GM21381 (cell line): ENCODE measurements around the gene IMP4.
"Not testable (repeated sequence)": the region's sequence is repeated elsewhere in the genome, so short reads cannot be mapped to it uniquely, and the experiment has no call there.

Source experiments
- ATAC-seq: cut with Tn5 transposase; IDR thresholded peaks from one replicate; pipeline ENCODE4 v1.9.1; 2021; ENCODE audit warnings: mild to moderate bottlenecking, moderate library complexity; ENCODE audit not compliant: unreplicated experiment

Gene IMP4, protein sequence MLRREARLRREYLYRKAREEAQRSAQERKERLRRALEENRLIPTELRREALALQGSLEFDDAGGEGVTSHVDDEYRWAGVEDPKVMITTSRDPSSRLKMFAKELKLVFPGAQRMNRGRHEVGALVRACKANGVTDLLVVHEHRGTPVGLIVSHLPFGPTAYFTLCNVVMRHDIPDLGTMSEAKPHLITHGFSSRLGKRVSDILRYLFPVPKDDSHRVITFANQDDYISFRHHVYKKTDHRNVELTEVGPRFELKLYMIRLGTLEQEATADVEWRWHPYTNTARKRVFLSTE

DNA sequence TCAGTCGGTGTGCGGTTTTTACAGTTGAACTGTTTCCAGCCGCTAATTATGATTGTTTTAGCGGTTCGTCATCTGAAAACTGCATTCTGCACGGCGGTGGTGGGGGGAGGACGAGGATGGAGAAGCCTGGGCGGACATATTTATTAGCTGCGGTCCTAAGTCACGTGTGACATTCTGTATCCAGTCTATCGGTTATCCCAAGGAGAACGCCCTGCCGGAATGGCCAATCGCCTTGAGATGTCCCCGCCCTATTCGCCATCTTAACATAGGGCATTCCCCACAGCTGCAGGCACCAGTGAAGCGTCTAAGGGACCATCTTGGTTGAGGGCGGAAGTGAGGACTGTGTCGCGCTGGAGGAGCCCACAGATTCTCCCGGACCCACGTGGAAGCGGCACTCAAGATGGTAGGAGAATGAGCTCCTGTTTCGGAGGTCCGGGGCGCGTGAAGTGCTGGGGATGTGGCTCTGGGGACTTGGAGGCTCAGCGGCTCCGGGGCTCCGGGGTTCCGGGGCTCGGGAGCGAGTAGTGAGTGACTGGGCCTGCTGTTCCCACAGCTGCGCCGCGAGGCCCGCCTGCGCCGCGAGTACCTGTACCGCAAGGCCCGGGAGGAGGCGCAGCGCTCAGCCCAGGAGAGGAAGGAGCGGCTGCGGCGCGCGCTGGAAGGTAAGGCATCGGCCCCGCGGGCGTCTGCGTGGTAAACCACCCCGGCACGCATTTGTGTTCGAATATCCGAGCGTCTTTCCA, at the start of gene IMP4:
IMP4 (plus strand) TSS at position 365 of the 743 bp plus-strand sequence; CDS start at position 401, 36 bp downstream.
- peak; percentile 84 for ATAC-seq

- no peak for ATAC-seq
These were observed 42.3 kb upstream of the IMP4 start for GRCh38 chr2:130300258-130300969.

- no peak for ATAC-seq
These were observed 41.7 kb upstream of the IMP4 start for GRCh38 chr2:130300970-130301348.

- no peak for ATAC-seq
These were observed 40.4 kb upstream of the IMP4 start for GRCh38 chr2:130302164-130302886.

DNA sequence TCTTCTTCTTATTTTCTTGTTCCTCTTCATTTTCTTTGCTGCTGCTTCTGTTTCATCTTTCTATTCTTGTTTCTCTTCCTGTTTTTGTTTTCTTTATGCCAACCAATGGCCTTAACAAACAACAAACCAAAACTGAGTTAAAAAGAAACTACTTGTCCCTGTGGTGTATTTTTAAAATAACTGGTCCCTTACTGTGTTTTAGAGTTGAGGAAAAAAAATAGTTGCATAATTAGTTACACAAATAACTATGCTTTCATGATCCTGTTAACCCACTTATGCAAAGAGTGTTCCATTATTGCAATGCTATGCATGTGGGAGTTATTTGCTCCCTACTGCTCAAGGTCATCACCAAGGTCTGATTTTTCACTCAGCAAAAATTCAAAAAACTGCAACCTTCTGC, 39.5 kb upstream of the IMP4 start:
- ATAC-seq = peak; percentile 62

GRCh38 chr2:130304726-130305125, 38.0 kb upstream of the IMP4 start:
- no peak for ATAC-seq

GRCh38 chr2:130307850-130308249, 34.8 kb upstream of the IMP4 start:
- ATAC-seq = no peak

- ATAC-seq = no peak
These were observed 31.8 kb upstream of the IMP4 start for GRCh38 chr2:130310881-130311280.

DNA sequence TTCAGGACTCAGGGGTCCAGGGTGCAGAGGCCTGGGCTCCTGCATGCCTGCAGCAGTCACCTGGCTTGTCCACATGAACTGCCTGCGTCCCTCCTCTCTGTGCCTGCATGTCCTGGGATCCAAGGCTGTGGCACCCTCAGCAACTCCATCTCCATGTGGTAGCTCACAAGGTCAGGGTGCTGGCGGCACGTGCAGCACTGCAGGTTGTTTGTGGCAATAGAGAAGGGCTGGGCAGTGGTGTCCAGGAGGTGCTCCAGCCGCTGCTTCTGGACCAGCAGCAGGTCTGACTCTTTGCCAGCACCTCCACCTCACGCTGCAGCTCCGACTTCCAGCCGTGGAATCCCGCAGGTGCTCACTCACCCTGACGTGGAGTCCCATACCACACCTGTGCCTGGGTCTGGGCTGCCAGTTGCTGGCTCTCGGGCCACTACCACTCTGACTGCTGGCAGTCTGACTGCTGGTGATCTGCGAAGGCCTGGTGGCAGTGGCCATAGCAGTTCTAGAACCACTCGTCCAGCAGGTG, 28.8 kb upstream of the IMP4 start:
- ATAC-seq = no peak

DNA sequence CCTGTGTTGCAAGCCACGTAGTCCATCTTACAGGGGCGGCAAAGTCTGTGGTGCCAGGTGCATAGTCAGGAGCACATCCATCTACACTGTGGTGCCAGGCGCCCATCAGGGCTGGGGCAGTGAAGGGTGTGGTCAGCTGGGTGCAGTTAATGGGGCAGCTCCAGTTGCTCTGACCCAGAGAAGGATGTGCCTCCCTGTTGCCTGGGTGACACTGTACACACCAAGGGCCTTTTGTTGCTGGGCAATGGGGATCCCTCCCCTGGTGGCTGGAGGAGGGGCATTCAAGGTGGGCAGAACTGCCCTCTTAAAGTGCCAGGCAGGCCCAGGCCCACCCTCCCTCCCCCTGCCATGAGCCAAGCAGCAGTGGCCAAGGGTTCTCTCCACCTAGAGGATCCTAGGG, 28.3 kb upstream of the IMP4 start:
- ATAC-seq = no peak

GRCh38 chr2:130316596-130316995, 26.1 kb upstream of the IMP4 start:
- no peak for ATAC-seq

GRCh38 chr2:130318906-130319305, 23.8 kb upstream of the IMP4 start:
- ATAC-seq = no peak

GRCh38 chr2:130319536-130319935, 23.2 kb upstream of the IMP4 start:
- ATAC-seq = no peak

DNA sequence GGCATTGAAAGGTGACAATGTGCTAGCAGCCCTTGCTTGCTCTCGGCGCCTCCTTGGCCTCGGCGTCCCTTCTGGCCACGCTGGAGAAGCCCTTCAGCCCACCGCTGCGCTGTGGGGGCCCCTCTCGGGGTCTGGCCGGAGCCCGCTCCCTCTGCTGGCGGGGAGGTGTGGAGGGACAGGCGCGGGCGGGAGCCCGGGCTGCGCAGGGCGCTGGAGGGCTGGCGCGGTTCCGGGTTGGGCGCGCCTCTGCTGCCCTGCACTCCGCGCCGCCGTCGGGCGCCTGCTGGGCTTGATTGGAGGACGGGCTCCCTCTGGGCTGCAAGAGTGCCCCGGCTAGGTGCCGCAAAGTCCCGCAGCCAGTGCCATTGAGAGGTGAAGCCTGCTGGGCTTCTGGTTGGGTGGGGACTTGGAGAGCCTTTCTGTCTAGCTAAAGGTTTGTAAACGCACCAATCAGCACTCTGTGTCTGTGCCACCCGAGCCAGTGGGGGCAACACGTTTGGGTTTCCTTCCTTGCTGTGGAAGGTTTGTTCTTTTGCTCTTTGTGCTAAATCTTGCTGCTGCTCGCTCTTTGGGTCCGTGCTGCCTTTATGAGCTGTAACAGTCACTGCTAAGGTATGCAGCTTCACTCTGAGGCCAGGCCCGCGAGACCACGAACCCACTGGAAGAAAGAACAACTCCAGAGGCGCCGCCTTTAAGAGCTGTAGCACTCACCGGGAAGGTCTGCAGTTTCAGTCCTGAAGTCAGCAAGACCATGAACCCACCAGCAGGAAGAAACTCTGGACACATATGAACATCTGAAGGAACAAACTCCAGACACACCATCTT, 14.8 kb upstream of the IMP4 start:
- ATAC-seq = no peak

DNA sequence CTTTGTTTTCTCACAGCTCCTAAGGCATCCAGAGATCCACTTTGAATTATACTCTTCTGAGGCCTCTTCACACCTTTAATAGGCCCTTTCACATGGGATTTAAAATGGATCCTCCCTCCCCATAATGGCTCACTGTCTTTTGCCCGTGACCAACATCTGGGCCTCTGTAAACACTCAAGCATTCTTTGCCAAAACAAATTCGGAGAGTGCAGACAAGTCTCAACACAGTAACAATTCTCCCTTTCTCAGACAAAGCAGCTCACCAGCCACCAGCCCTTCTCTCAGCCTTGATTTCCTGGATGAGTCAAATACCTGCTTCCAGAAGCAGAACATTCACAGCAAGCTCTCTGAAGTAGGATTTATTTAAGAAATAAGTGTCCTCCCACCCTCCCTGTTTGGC, 14.0 kb upstream of the IMP4 start:
- no peak for ATAC-seq

GRCh38 chr2:130332271-130333073, 10.2 kb upstream of the IMP4 start:
- peak; percentile 88 for ATAC-seq

GRCh38 chr2:130333253-130333652, 9.4 kb upstream of the IMP4 start:
- not testable (repeated sequence) for ATAC-seq

- no peak for ATAC-seq
These were observed 8.7 kb upstream of the IMP4 start for GRCh38 chr2:130334026-130334425.

DNA sequence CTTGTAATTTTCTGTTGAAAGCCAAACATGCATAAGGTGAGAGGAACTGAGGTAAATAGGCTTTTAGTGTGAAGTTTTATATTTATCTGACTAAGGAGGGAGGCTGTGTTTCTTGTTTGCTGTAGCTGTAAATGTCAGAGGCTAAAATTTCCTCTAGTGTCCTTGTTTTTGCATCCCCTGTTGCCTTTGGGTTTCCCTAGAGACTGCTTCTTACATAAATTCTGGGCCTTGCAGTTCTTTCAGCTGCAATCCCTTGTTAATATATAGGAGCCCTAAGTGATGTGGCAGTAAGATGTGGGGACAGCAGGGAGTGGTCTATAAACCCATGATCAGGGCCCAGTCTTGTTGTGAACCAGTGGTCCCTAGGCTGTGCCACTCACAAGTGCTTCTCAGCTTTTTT, 7.5 kb upstream of the IMP4 start:
- no peak for ATAC-seq
